K562 (cell line): ENCODE results near the gene HNF4A. TPM values are rescaled to one million over a fixed set of nuclear protein-coding genes. Genes with fewer than 3 reads are reported as not detected.

Experiments
- CUX1 ChIP-seq: fragments of 200-800 bp; sonication (Bioruptor generic); IDR thresholded peaks from 2 replicates; pipeline ENCODE4 v1.6.1; 2016; ENCODE audit warnings: missing genetic modification characterization, missing compliant biosample characterization
- E2F1 ChIP-seq: sonication (generic); formaldehyde crosslinking; IDR thresholded peaks from 2 replicates; pipeline ENCODE4 v1.8.1; 2023; ENCODE audit warnings: mild to moderate bottlenecking, missing genetic modification reagents, moderate library complexity
- ELF2 ChIP-seq: fragments of 250-450 bp; sonication (Bioruptor Pico); IDR thresholded peaks from 2 replicates; pipeline ENCODE4 v1.5.0; 2021; ENCODE audit warnings: mild to moderate bottlenecking
- GTF2E2 ChIP-seq: fragments of 200-800 bp; sonication (Bioruptor generic); IDR thresholded peaks from 2 replicates; pipeline ENCODE4 v1.6.1; 2016; ENCODE audit warnings: missing genetic modification characterization, missing compliant biosample characterization
- IRF9 ChIP-seq: fragments of 450-650 bp; IDR thresholded peaks from 2 replicates; pipeline ENCODE4 v1.6.1; 2016; ENCODE audit warnings: missing biosample characterization, missing genetic modification characterization
- MCM7 ChIP-seq, 2 experiments: fragments of 450-650 bp; IDR thresholded peaks; 2 replicates each; pipeline ENCODE4 v1.6.1; 2016 to 2018
- MECOM ChIP-seq: fragments of 250-450 bp; sonication (Bioruptor Pico); IDR thresholded peaks from 2 replicates; pipeline ENCODE4 v1.8.0; 2022; ENCODE audit warnings: inconsistent platforms
- NR2C2 ChIP-seq, 2 experiments: fragments of 200-800 bp in 1 of 2; sonication (Bioruptor generic) in 1 of 2; sonication (generic) in 1 of 2; formaldehyde crosslinking in 1 of 2; IDR thresholded peaks; 2 replicates each; pipeline versions ENCODE4 v1.6.1 to v1.8.0; 2016 to 2022; ENCODE audit warnings: mild to moderate bottlenecking in 1 of 2, missing compliant biosample characterization in 1 of 2, missing genetic modification characterization in 1 of 2, missing genetic modification reagents in 1 of 2
- POLR2B ChIP-seq: fragments of 450-650 bp; IDR thresholded peaks from 2 replicates; pipeline ENCODE4 v1.6.1; 2018; ENCODE audit warnings: low read depth; ENCODE audit not compliant: partially characterized antibody
- PURB ChIP-seq: sonication (generic); formaldehyde crosslinking; IDR thresholded peaks from 2 replicates; pipeline ENCODE4 v1.9.0; 2021; ENCODE audit warnings: low read depth, mild to moderate bottlenecking, missing genetic modification reagents
- RFX1 ChIP-seq: fragments of 450-650 bp; IDR thresholded peaks from 2 replicates; pipeline ENCODE4 v1.6.1; 2016; ENCODE audit warnings: mild to moderate bottlenecking, moderate library complexity
- SAP30 ChIP-seq: fragments of 200-600 bp; sonication (generic); IDR thresholded peaks from 2 replicates; pipeline ENCODE4 v1.6.1; 2012; ENCODE audit warnings: borderline replicate concordance, low read depth, mild to moderate bottlenecking, moderate library complexity, low read length, control low read depth, inconsistent platforms; ENCODE audit not compliant: insufficient read depth, poor library complexity, severe bottlenecking
- TFAM ChIP-seq: fragments of 250-450 bp; sonication (Bioruptor Pico); conservative IDR thresholded peaks from 2 replicates; pipeline ENCODE4 v1.5.0; 2021; ENCODE audit warnings: mild to moderate bottlenecking, moderate library complexity
- ZNF24 ChIP-seq: fragments of 450-650 bp; IDR thresholded peaks from 2 replicates; pipeline ENCODE4 v1.6.1; 2016
- ZNF3 ChIP-seq: fragments of 250-450 bp; sonication (Bioruptor Pico); IDR thresholded peaks from 2 replicates; pipeline ENCODE4 v1.5.0; 2021; ENCODE audit warnings: mild to moderate bottlenecking, moderate library complexity
- ZNF408 ChIP-seq: fragments of 250-450 bp; sonication (Bioruptor Pico); IDR thresholded peaks from 2 replicates; pipeline ENCODE4 v1.4.0; 2020; ENCODE audit warnings: low read depth, mild to moderate bottlenecking, moderate library complexity
- ZNF431 ChIP-seq: sonication (generic); formaldehyde crosslinking; IDR thresholded peaks from 2 replicates; pipeline ENCODE4 v1.8.0; 2022; ENCODE audit warnings: mild to moderate bottlenecking, missing genetic modification reagents
- polyA plus RNA-seq, 8 experiments: library from polyadenylated mRNA; depleted of rRNA in 4 of 8; stranded (reverse) in 5 of 8; unstranded in 3 of 8; fragments of >200 nt; fragmentation: Nextera tagmentation in 2 of 8; fragmentation: Illumina TruSeq in 1 of 8; extraction: Ambion mirVana in 2 of 8; extraction: Trizol in 1 of 8; gene quantifications; 2 replicates each; pipeline versions ENCODE4 v1.2.1 to v1.2.3, GENCODE V29; 2011 to 2014; ENCODE audit warnings: inconsistent platforms in 1 of 8, missing spikeins in 1 of 8
- total RNA-seq, 7 experiments: library from RNA; depleted of rRNA in 6 of 7; stranded (reverse); fragments of >200 nt in 6 of 7; fragmentation: Illumina TruSeq in 2 of 7; extraction: Trizol in 2 of 7; gene quantifications; 2 replicates each; pipeline versions ENCODE4 v1.2.1 to v1.2.3, GENCODE V29; 2011 to 2021; ENCODE audit warnings: low replicate concordance in 1 of 7

HNF4A gene
- total and polyA plus RNA-seq, 9 of the 15 experiments (the other 6 are each of a cell fraction or from before 2014, with no cell fraction given), result 0.03 to 0.27 (median 0.08) TPM; not detected in 5

GRCh38 chr20:44394702-44395460, 39.4 kb downstream of the HNF4A start (continued):
- TF ChIP-seq NR2C2 (CRISPR knock-in tag; IDR thresholded peaks at IDR 0.05) (no peak), NR2C2 (tag; IDR thresholded peaks at IDR 0.05) (no peak), ZNF431 (CRISPR knock-in tag) (no peak), IRF9 (tag) (no peak), PURB (no peak), ELF2 (CRISPR knock-in tag) (no peak), RFX1 (no peak), TFAM (no peak), MCM7 (IDR thresholded peaks at IDR 0.05) (no peak), E2F1 (CRISPR knock-in tag) (no peak), POLR2B (no peak), ZNF3 (CRISPR knock-in tag) (no peak), SAP30 (no peak), MECOM (CRISPR knock-in tag) (0 out of 2 replicates have a peak, but pooled peaks have one; percentile 33), GTF2E2 (no peak), ZNF24 (no peak), CUX1 (CRISPR knock-in tag) (peak; percentile 61; the same call in 1 of the 2 replicates), ZNF408 (CRISPR knock-in tag) (no peak)
